ENCODE results near the gene FCMR.

The FCMR gene

DNA sequence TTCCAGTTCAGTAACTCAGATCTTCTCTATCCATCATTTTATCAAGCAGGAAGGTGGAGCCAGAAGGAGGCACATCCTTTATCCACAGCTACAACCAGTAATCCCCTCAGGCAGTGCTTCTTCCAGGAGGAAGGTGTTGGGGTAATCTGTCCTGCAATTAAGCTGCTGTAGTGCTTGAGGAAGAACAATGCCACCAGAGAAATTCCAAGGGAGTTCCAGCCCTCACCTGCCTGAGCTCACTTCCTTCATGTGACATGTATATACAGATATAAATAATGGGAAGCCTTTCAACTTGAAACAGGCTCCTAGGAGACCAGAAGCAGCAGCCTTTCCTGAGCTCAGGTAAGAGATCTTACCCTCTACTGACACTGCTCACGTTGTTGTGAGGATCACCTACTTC, 58.5 kb downstream of the FCMR start:
- no peak for ATAC-seq

DNA sequence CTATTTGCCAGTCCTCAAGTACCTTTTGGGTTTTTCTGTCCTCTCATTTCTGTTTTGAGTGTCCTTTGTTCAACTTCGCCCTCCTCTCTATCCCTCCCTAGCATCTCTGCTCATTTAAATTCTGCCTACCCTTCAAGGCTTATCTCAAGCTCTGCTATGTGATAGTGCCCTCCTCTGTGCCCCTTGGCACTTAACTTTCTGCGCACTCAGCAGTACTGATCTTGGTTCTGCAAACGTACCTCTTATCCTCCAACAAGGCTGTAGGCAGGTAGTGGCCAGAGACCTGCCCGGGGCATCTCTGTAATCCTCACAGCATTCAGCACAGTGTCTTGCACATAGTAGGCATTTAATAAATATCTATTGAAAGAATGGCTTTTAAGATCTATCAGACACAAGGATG, 61.6 kb downstream of the FCMR start:
- no peak for ATAC-seq
- TF ChIP-seq ISL1 (CRISPR knock-in tag; IDR thresholded peaks at IDR 0.05) (no peak), PPARA (CRISPR knock-in tag; IDR thresholded peaks at IDR 0.05; ENCODE audit: borderline replicate concordance) (no peak), ARNTL (CRISPR knock-in tag; IDR thresholded peaks at IDR 0.05; ENCODE audit: borderline replicate concordance, low read depth) (no peak)

More for the DNA sequence above, 58.5 kb downstream of the FCMR start:
- TF ChIP-seq TOX (CRISPR knock-in tag; IDR thresholded peaks at IDR 0.05; ENCODE audit: borderline replicate concordance), result no peak
- TF ChIP-seq ZFP3 (CRISPR knock-in tag; IDR thresholded peaks at IDR 0.05), result no peak

DNA sequence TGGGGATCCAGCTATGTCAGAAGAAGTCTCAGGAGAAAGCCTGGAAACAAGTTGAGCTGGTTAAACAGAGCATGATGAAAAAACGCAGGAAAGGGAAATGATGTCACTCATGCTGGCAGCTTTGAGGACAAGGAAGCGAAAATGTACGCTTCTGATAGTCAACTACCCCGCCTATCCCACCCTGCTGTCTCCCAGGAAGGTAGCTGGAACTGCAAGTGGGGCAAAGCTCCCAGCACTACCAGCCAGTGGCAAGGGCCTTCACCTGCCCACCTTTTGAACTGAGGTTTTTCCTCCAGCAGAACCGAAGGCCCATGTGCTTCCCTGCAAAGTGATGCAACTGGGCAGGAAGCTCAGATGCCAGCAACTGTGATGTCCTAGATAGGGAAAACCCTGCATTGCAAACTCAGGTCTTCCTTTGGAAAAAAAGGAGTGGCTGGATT, 62.6 kb downstream of the FCMR start:
- no peak for TF ChIP-seq ZC3H10 (CRISPR knock-in tag; IDR thresholded peaks at IDR 0.05)
- TF ChIP-seq RARB (CRISPR knock-in tag; IDR thresholded peaks at IDR 0.05), result no peak
- TF ChIP-seq ZNF70 (CRISPR knock-in tag; IDR thresholded peaks at IDR 0.05), result no peak
- no peak for TF ChIP-seq BACH2 (CRISPR knock-in tag; IDR thresholded peaks at IDR 0.05; ENCODE audit: borderline replicate concordance)
- TF ChIP-seq ZFP30 (CRISPR knock-in tag; IDR thresholded peaks at IDR 0.05), result no peak
- TF ChIP-seq, protein P1, sequence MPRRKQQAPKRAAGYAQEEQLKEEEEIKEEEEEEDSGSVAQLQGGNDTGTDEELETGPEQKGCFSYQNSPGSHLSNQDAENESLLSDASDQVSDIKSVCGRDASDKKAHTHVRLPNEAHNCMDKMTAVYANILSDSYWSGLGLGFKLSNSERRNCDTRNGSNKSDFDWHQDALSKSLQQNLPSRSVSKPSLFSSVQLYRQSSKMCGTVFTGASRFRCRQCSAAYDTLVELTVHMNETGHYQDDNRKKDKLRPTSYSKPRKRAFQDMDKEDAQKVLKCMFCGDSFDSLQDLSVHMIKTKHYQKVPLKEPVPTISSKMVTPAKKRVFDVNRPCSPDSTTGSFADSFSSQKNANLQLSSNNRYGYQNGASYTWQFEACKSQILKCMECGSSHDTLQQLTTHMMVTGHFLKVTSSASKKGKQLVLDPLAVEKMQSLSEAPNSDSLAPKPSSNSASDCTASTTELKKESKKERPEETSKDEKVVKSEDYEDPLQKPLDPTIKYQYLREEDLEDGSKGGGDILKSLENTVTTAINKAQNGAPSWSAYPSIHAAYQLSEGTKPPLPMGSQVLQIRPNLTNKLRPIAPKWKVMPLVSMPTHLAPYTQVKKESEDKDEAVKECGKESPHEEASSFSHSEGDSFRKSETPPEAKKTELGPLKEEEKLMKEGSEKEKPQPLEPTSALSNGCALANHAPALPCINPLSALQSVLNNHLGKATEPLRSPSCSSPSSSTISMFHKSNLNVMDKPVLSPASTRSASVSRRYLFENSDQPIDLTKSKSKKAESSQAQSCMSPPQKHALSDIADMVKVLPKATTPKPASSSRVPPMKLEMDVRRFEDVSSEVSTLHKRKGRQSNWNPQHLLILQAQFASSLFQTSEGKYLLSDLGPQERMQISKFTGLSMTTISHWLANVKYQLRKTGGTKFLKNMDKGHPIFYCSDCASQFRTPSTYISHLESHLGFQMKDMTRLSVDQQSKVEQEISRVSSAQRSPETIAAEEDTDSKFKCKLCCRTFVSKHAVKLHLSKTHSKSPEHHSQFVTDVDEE (CRISPR knock-in tag; IDR thresholded peaks at IDR 0.05), result no peak
- TF ChIP-seq GLIS3 (CRISPR knock-in tag; IDR thresholded peaks at IDR 0.05), result no peak
- no peak for TF ChIP-seq OSR1 (CRISPR knock-in tag; IDR thresholded peaks at IDR 0.05)
- no peak for TF ChIP-seq ZNF8 (CRISPR knock-in tag; IDR thresholded peaks at IDR 0.05)
- no peak for TF ChIP-seq SNAI2 (CRISPR knock-in tag; IDR thresholded peaks at IDR 0.05)
- no peak for ATAC-seq

DNA sequence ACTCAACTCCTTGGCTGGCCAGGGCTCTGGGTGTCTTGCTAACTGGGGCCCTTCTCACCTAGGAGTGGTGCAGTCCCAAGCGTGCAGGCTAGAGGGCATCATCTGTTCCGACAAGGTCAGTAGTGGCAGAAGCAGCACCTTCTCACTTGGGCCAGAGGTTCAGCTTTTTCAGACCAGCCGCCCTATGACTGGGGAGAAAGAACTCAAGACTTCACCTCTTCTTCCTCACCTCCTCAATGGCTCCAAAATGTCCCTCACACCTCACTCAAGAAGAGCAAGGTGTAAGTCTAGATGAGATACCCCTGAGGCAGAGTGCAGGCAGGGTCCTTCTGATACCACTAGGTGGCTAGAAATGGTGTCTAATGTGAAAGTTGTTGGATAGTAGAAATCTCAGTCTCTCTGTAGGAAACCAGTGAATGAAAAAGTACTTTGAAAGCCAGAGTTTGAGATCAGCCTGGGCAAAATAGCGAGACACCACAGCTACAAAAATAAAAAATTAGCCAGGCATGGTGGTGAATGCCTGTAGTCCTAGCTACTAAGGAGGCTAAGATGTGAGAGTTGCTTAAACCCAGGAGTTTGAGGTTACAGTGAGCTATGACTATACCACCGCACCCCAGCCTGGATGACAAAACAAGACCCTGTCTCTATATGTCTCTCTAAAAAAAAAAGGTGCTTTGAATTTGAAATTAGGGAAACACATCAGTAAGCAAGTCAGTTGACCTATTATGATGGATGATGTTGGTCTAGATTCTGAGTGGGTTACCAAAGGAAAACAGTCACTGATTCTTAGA, 64.9 kb downstream of the FCMR start:
- no peak for TF ChIP-seq ZFP3 (CRISPR knock-in tag; IDR thresholded peaks at IDR 0.05)
- ATAC-seq, result peak; percentile 74

DNA sequence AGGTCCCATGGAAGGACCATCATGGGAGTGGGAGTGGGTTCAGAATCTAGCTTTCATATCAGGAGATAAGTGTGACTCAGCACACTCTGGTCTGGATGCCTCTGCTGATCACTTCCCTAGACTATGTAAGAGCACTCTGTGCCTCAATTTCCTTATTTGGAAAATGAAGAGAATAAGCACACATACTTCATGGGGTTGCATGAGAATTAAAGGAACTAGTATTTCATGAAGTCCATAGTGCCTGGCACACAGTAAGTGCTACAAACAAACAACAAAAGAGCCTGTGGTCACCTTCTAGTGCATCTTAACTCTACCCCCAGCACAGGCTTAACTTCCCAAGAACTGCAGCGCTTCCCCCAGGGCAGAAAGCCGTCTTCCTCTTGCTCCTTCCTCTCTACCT, 65.9 kb downstream of the FCMR start:
- ATAC-seq, result no peak
- TF ChIP-seq OSR1 (CRISPR knock-in tag; IDR thresholded peaks at IDR 0.05) (no peak), PPARA (CRISPR knock-in tag; IDR thresholded peaks at IDR 0.05; ENCODE audit: borderline replicate concordance) (no peak), ZFP3 (CRISPR knock-in tag; IDR thresholded peaks at IDR 0.05) (no peak), ARNTL (CRISPR knock-in tag; IDR thresholded peaks at IDR 0.05; ENCODE audit: borderline replicate concordance, low read depth) (no peak), ZNF565 (CRISPR knock-in tag; conservative IDR thresholded peaks at IDR 0.05; ENCODE audit: low read depth) (no peak), CSDC2 (CRISPR knock-in tag; IDR thresholded peaks at IDR 0.05) (no peak), BACH2 (CRISPR knock-in tag; IDR thresholded peaks at IDR 0.05; ENCODE audit: borderline replicate concordance) (no peak), ESRRG (CRISPR knock-in tag; IDR thresholded peaks at IDR 0.05) (no peak), TOX (CRISPR knock-in tag; IDR thresholded peaks at IDR 0.05; ENCODE audit: borderline replicate concordance) (no peak), ZC3H10 (CRISPR knock-in tag; IDR thresholded peaks at IDR 0.05) (no peak), ZFP30 (CRISPR knock-in tag; IDR thresholded peaks at IDR 0.05) (no peak), ZNF8 (CRISPR knock-in tag; IDR thresholded peaks at IDR 0.05) (no peak), GLIS3 (CRISPR knock-in tag; IDR thresholded peaks at IDR 0.05) (no peak)
- TF ChIP-seq, protein P2, sequence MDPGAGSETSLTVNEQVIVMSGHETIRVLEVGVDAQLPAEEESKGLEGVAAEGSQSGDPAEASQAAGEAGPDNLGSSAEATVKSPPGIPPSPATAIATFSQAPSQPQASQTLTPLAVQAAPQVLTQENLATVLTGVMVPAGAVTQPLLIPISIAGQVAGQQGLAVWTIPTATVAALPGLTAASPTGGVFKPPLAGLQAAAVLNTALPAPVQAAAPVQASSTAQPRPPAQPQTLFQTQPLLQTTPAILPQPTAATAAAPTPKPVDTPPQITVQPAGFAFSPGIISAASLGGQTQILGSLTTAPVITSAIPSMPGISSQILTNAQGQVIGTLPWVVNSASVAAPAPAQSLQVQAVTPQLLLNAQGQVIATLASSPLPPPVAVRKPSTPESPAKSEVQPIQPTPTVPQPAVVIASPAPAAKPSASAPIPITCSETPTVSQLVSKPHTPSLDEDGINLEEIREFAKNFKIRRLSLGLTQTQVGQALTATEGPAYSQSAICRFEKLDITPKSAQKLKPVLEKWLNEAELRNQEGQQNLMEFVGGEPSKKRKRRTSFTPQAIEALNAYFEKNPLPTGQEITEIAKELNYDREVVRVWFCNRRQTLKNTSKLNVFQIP (CRISPR knock-in tag; IDR thresholded peaks at IDR 0.05; ENCODE audit: borderline replicate concordance, low read depth), result no peak
- TF ChIP-seq, protein P3, sequence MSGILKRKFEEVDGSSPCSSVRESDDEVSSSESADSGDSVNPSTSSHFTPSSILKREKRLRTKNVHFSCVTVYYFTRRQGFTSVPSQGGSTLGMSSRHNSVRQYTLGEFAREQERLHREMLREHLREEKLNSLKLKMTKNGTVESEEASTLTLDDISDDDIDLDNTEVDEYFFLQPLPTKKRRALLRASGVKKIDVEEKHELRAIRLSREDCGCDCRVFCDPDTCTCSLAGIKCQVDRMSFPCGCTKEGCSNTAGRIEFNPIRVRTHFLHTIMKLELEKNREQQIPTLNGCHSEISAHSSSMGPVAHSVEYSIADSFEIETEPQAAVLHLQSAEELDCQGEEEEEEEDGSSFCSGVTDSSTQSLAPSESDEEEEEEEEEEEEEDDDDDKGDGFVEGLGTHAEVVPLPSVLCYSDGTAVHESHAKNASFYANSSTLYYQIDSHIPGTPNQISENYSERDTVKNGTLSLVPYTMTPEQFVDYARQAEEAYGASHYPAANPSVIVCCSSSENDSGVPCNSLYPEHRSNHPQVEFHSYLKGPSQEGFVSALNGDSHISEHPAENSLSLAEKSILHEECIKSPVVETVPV (CRISPR knock-in tag; IDR thresholded peaks at IDR 0.05), result no peak
- TF ChIP-seq, protein P4, sequence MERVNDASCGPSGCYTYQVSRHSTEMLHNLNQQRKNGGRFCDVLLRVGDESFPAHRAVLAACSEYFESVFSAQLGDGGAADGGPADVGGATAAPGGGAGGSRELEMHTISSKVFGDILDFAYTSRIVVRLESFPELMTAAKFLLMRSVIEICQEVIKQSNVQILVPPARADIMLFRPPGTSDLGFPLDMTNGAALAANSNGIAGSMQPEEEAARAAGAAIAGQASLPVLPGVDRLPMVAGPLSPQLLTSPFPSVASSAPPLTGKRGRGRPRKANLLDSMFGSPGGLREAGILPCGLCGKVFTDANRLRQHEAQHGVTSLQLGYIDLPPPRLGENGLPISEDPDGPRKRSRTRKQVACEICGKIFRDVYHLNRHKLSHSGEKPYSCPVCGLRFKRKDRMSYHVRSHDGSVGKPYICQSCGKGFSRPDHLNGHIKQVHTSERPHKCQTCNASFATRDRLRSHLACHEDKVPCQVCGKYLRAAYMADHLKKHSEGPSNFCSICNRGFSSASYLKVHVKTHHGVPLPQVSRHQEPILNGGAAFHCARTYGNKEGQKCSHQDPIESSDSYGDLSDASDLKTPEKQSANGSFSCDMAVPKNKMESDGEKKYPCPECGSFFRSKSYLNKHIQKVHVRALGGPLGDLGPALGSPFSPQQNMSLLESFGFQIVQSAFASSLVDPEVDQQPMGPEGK (CRISPR knock-in tag; IDR thresholded peaks at IDR 0.05; ENCODE audit: borderline replicate concordance), result no peak
- TF ChIP-seq, protein P1 (CRISPR knock-in tag; IDR thresholded peaks at IDR 0.05), result no peak
- TF ChIP-seq, protein P5, sequence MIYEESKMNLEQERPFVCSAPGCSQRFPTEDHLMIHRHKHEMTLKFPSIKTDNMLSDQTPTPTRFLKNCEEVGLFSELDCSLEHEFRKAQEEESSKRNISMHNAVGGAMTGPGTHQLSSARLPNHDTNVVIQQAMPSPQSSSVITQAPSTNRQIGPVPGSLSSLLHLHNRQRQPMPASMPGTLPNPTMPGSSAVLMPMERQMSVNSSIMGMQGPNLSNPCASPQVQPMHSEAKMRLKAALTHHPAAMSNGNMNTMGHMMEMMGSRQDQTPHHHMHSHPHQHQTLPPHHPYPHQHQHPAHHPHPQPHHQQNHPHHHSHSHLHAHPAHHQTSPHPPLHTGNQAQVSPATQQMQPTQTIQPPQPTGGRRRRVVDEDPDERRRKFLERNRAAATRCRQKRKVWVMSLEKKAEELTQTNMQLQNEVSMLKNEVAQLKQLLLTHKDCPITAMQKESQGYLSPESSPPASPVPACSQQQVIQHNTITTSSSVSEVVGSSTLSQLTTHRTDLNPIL (CRISPR knock-in tag; IDR thresholded peaks at IDR 0.05; ENCODE audit: low read depth), result no peak

Data from SK-N-SH treated with all-trans-retinoic acid at 6 μM for 48 hours (cell line).